DMS53 (cell line): Measurements from ENCODE around the gene SNRPA.
"Not testable (repeated sequence)": the region's sequence is repeated elsewhere in the genome, so short reads cannot be mapped to it uniquely, and the experiment has no call there.

Experiments used
- DNase-seq: peaks from one replicate; lab custom pipeline; 2025; lab: John Stamatoyannopoulos, UW

Gene SNRPA

DNA sequence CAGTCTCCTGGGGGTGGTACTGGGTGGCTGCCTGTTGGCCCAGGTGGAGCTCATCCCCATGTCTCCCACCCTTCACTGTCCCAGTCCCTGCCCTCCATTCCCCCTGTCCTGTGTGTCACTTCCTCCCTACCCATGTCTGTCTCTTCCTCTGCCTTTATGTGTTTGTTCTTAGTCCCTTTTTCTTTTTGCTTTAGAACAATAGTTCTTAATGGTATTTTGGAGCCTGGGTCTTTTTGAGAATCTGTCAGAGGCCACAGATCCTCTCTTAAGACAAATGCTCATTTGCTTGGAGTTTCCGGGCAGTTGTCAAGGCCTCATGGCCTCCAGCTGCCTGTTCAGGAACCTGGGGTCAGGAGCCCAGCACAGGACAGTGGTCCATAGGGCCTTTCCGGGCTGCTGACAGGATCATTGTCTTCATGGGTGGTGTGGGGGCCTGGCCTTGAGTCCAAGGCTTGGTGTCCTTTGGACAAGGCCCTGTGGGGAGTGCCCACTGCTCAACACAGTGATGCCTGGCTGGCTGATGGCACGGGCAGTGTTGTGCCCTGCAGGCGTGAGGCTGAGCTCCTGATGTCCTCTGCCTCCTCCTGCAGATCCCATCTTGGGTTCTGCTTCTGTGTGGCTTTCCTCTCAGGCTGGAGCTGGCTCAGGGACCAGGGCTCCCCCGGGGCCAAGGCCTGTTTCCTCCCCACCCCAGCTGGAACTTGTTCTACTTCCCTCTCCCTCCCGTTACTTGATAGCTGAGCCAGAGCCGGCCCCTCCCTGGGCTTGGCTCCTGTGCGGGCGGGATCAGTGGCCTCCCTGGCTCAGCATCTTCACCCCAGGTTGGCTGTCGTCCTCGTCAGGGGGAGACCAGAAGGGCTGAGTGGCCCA, 51.5 kb downstream of the SNRPA start:
- no peak for DNase-seq

GRCh38 chr19:40803170-40803856, 52.3 kb downstream of the SNRPA start:
- no peak for DNase-seq

- DNase-seq, result peak; percentile 26
Measured at GRCh38 chr19:40803857-40804782, 53.1 kb downstream of the SNRPA start.

GRCh38 chr19:40804783-40805242, 53.8 kb downstream of the SNRPA start:
- no peak for DNase-seq

GRCh38 chr19:40805258-40805868, 54.4 kb downstream of the SNRPA start:
- DNase-seq, result no peak

DNA sequence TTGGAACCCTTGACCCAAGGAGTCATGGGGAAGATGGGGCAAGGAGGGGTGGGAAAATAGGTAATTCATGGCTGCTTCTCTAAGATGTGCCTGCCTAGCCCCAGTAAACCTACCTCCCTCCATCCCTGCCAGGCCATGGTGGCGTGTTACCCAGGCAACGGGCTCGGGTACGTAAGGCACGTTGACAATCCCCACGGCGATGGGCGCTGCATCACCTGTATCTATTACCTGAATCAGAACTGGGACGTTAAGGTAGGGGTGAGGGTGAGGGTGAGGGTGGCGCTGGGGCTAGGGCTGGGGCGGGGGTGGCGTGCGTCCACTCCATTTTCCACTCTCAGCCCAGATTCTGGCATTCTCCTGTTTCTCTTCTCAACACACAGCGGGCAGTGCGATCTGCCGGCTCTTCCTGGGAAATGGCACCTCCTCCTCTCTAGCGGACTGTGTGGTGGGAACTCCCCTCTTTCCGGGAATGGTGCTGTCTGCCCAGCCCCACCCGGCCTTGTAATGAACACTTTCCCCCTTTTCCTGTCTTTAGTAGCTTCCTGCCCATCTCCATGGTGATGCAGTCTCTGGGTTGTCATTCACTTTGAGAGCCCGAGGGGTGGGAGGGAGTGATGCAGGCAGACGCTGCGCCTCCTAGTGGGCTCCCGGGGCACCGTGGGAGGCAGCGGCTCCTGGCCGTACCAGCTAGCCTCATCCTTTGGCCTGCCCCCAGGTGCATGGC, 55.6 kb downstream of the SNRPA start:
- DNase-seq, result peak; percentile 70

GRCh38 chr19:40807147-40808020, 56.4 kb downstream of the SNRPA start:
- DNase-seq, result peak; percentile 88

DNA sequence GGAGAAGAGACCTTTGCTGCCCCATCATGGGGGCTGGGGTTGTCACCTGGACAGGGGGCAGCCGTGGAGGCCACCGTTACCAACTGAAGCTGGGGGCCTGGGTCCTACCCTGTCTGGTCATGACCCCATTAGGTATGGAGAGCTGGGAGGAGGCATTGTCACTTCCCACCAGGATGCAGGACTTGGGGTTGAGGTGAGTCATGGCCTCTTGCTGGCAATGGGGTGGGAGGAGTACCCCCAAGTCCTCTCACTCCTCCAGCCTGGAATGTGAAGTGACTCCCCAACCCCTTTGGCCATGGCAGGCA, 57.0 kb downstream of the SNRPA start:
- DNase-seq, result no peak

DNA sequence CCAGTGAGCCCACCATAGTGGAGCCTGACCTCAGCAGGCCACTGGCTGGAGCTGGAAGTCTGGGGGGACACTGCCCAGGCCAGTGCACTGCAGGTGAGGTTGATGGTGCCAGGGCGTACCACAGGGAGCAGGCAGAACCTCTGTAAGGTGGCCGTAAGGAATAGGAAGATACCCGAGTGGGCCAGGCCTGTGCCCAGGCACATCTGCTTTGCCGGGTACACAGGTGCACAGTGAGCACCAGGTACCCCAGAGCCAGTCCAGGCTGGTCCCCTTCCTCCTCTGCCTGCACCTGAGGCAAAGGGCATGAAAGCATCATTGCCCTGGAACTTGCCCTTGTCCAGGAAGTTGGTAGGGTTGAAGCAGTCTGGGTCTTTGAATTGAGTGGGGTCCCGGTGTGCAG, 57.5 kb downstream of the SNRPA start:
- DNase-seq, result no peak

DNA sequence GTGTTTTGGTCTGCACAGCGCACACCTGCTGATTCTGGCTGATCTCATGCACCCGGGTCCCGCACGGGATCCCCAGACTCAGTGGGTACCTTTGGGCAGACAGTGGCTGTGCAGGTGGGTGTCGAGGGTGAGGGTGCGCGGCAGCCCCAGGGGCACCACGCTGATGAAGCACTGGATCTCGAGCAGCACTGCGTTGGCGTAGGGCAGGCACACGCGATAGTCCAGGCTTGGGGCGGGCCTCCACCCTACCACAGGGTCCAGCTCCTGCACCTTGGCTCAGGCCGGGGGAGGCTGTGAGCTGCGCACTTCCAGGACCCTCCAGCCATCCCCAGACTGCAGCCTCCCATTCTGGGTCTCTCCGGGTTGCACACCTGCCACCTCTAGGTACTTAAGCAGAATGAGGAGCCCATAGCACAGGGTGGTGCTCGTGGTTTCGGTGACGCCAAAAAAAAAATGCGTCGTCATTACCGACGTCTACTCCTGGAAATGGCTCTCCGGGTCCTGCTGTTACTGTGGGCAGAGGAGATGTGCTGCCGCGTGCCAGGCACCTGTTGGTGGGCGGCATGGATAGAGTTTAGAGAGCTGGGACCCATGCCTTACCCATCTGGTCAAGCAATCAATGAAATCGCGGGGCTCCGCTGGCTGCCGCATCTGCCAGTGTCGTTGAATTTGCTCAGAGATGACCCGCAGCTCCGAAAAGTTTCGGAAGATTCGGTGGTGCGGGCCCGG, 58.5 kb downstream of the SNRPA start:
- no peak for DNase-seq

DNA sequence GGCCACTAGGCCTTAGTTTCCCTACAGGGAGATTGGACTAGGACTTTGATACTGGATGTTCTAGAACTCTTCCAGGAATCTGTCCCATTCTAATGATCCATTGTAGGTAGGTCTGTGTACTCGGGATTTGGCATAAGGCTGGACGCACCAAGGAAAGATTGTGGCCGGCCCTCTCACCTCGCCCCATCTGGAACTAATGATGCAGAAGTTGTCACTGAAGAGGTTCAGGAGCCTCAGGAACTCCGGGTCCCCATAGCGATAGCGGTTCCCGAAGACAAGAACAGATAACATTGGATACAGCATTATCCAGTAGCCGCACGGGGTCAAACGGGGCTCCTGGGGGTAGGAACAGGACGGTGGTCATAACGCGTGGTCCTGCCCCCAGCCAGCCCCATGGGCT, 59.2 kb downstream of the SNRPA start:
- peak; percentile 36 for DNase-seq

DNA sequence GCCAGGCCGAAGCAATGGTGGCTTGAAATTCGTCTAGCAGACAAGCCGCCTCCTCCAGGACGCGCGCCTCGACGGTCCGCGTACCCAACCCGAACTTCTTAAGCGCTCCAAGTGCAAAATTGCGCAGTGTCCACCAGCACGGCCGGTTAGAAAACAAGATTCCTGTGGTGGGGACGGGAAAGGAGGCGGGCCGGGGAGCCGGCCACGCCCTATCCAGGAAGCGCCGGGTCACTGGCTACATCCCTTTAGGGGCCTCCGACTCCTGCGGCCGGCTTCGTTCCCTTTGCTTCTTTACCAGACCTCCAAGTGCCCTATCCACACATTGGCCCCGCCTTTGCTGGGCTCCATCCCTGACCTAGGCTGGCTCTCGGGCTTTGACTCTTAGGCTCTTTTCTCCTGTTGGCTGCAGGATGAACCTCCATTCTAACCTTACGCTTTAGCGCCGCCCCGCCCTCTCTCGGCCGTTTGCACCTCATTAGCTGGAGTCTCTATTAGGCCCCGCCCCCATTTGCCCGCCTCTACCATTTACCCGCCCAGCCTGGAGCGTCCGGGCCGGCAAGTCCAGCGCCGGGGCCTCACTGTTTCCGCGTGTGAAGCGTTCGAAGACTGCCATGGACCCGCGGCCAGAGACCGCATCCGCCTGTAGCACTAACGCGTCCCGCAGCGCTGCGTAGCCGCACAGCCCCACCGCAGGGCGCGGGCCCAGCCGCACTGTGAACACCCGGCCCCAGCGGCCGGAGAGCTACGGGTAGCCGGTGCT, 59.8 kb downstream of the SNRPA start:
- peak; percentile 93 for DNase-seq

GRCh38 chr19:40811478-40812341, 60.7 kb downstream of the SNRPA start:
- DNase-seq, result peak; percentile 47

DNA sequence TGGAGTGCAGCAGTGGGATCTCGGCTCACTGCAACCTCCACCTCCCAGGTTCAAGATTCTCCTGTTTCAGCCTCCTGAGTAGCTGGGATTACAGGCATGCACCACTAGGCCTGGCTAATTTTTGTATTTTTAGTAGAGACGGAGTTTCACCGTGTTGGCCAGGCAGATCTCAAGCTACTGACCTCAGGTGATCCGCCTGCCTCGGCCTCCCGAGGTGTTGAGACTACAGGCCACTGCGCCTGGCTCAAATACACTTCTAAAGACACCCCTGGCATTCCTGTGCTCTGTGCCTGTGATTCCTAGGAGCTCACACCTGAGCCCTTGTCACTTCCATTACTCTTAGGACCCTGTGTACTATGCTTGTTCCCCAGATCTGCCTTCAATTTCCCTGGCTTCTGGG, 61.6 kb downstream of the SNRPA start:
- not testable (repeated sequence) for DNase-seq

GRCh38 chr19:40813182-40813581, 62.2 kb downstream of the SNRPA start:
- no peak for DNase-seq
